HG02973 (cell line): ENCODE measurements around the gene CBX8.
"Not testable (repeated sequence)": the region's sequence is repeated elsewhere in the genome, so short reads cannot be mapped to it uniquely, and the experiment has no call there.

Source experiments
- ATAC-seq: cut with Tn5 transposase; IDR thresholded peaks from one replicate; pipeline ENCODE4 v1.9.1; 2021; ENCODE audit warnings: moderate library complexity; ENCODE audit not compliant: unreplicated experiment

The CBX8 gene

GRCh38 chr17:79781736-79782575 is 14.9 kb downstream of the CBX8 start:
- ATAC-seq, result no peak

- no peak for ATAC-seq
These were observed 15.7 kb downstream of the CBX8 start for GRCh38 chr17:79781012-79781650.

- no peak for ATAC-seq
These were observed 17.1 kb downstream of the CBX8 start for GRCh38 chr17:79779661-79780365.

- no peak for ATAC-seq
These were observed 17.8 kb downstream of the CBX8 start for GRCh38 chr17:79779084-79779529.

GRCh38 chr17:79778504-79779083 is 18.3 kb downstream of the CBX8 start:
- ATAC-seq, result no peak

GRCh38 chr17:79777894-79778503 is 18.9 kb downstream of the CBX8 start, which contains the start of gene CBX2:
TSS of gene CBX2 (plus strand) at chr17:79778148. CDS start at chr17:79778236, 88 bp downstream.
- ATAC-seq, result peak; percentile 57

GRCh38 chr17:79777120-79777893 is 19.6 kb downstream of the CBX8 start:
- ATAC-seq, result no peak

GRCh38 chr17:79776376-79777119 is 20.3 kb downstream of the CBX8 start:
- no peak for ATAC-seq

GRCh38 chr17:79775632-79776031 is 21.2 kb downstream of the CBX8 start:
- ATAC-seq, result no peak

GRCh38 chr17:79774561-79774975 is 22.3 kb downstream of the CBX8 start:
- no peak for ATAC-seq

- not testable (repeated sequence) for ATAC-seq
These were observed 24.2 kb downstream of the CBX8 start for GRCh38 chr17:79772726-79773125.

- no peak for ATAC-seq
These were observed 25.6 kb downstream of the CBX8 start for GRCh38 chr17:79771276-79771675.

- no peak for ATAC-seq
These were observed 27.0 kb downstream of the CBX8 start for GRCh38 chr17:79769570-79770506.

GRCh38 chr17:79765708-79766107 is 31.2 kb downstream of the CBX8 start:
- no peak for ATAC-seq

GRCh38 chr17:79761894-79762589 is 34.8 kb downstream of the CBX8 start:
- no peak for ATAC-seq

GRCh38 chr17:79760197-79760906 is 36.5 kb downstream of the CBX8 start:
- ATAC-seq, result no peak

GRCh38 chr17:79758271-79758670 is 38.6 kb downstream of the CBX8 start:
- no peak for ATAC-seq
